CD4-positive, alpha-beta T cell treated with Interferon gamma for 1 hour (primary cell): ENCODE data around the gene CYB561D1.

Experiments
- DNase-seq: peaks from one replicate; pipeline ENCODE4 v3.0.0-alpha.2; 2020

Gene CYB561D1

GRCh38 chr1:109502364-109502851 lies 8.5 kb downstream of the CYB561D1 start:
- peak; percentile 68 for DNase-seq

GRCh38 chr1:109503935-109504334 lies 10.0 kb downstream of the CYB561D1 start:
- DNase-seq, result no peak

- DNase-seq, result no peak
These were observed 11.1 kb downstream of the CYB561D1 start for GRCh38 chr1:109504974-109505373.

GRCh38 chr1:109508001-109508872 lies 14.3 kb downstream of the CYB561D1 start:
- DNase-seq, result no peak

- DNase-seq, result no peak
These were observed 14.9 kb downstream of the CYB561D1 start for GRCh38 chr1:109508873-109509175.

- peak; percentile 45 for DNase-seq
These were observed 15.6 kb downstream of the CYB561D1 start, which contains the start of gene AMIGO1 for GRCh38 chr1:109509176-109510134. AMIGO1 (minus strand) TSS chr1:109509727; CDS start chr1:109508912, 815 bp downstream.

- DNase-seq, result no peak
These were observed 19.3 kb downstream of the CYB561D1 start for GRCh38 chr1:109513110-109513710.

GRCh38 chr1:109514846-109515245 lies 21.0 kb downstream of the CYB561D1 start:
- DNase-seq, result no peak

- DNase-seq, result no peak
These were observed 23.0 kb downstream of the CYB561D1 start for GRCh38 chr1:109516872-109517271.

- DNase-seq, result no peak
These were observed 23.4 kb downstream of the CYB561D1 start for GRCh38 chr1:109517337-109517736.

- no peak for DNase-seq
These were observed 27.4 kb downstream of the CYB561D1 start for GRCh38 chr1:109521002-109521951.

GRCh38 chr1:109522026-109522425 lies 28.1 kb downstream of the CYB561D1 start:
- DNase-seq, result no peak

GRCh38 chr1:109523706-109524105 lies 29.8 kb downstream of the CYB561D1 start:
- DNase-seq, result no peak

GRCh38 chr1:109527098-109527811 lies 33.4 kb downstream of the CYB561D1 start:
- no peak for DNase-seq

GRCh38 chr1:109527846-109528695 lies 34.2 kb downstream of the CYB561D1 start:
- no peak for DNase-seq

GRCh38 chr1:109528712-109529111 lies 34.8 kb downstream of the CYB561D1 start:
- no peak for DNase-seq

- no peak for DNase-seq
These were observed 36.1 kb downstream of the CYB561D1 start for GRCh38 chr1:109529881-109530456.

- DNase-seq, result no peak
These were observed 36.7 kb downstream of the CYB561D1 start for GRCh38 chr1:109530457-109531087.

GRCh38 chr1:109531380-109531779 lies 37.5 kb downstream of the CYB561D1 start:
- DNase-seq, result no peak
